Activated T-cell treated with anti-CD3 and anti-CD28 coated beads, Interleukin-2, amount 50 U/mL, for 72 hours (primary cell): ENCODE data around the gene RFFL. TPM values are rescaled to one million over a fixed set of nuclear protein-coding genes. Genes with fewer than 3 reads are reported as not detected.

Source experiments
- ATAC-seq, 2 donors: fragments of 150-1000 bp; cut with Tn5 transposase; replicated peaks in 1 of 2; 2 replicates each; pipeline ENCODE4 v1.10.0; 2021; ENCODE audit warnings: moderate library complexity in 2 of 2, mild to moderate bottlenecking in 1 of 2
- DNase-seq, 2 donors: peaks; one replicate each; pipeline ENCODE4 v3.0.0; 2021 to 2022; ENCODE audit warnings: mixed read lengths in 1 of 2
- H3K27ac Mint-ChIP-seq: one replicate; pipeline ENCODE4 v1.8.0; 2022; ENCODE audit warnings: mild to moderate bottlenecking, moderate library complexity, mixed read lengths
- H3K27me3 Mint-ChIP-seq: one replicate; pipeline ENCODE4 v1.8.0; 2022; ENCODE audit warnings: low read depth, mixed read lengths
- H3K36me3 Mint-ChIP-seq, 2 donors: one replicate each; pipeline ENCODE4 v1.8.0; 2022; ENCODE audit warnings: mixed read lengths in 2 of 2, mild to moderate bottlenecking in 1 of 2; ENCODE audit not compliant: insufficient read depth in 2 of 2
- H3K4me1 Mint-ChIP-seq: one replicate; pipeline ENCODE4 v1.8.0; 2022; ENCODE audit warnings: low read depth, mixed read lengths
- H3K4me3 Mint-ChIP-seq, 2 donors: one replicate each; pipeline ENCODE4 v1.8.0; 2022; ENCODE audit warnings: mild to moderate bottlenecking in 2 of 2, mixed read lengths in 2 of 2, moderate library complexity in 2 of 2
- H3K9me3 Mint-ChIP-seq, 2 donors: one replicate each; pipeline ENCODE4 v1.8.0; 2022; ENCODE audit warnings: mixed read lengths in 2 of 2
- total RNA-seq, 2 donors: library from RNA; stranded (reverse); gene quantifications; one replicate each; pipeline ENCODE4 v1.2.3, GENCODE V29; 2022

RFFL gene
- total RNA-seq, 2 donors from 2014 or later, result 47.7 to 50.0 TPM

DNA sequence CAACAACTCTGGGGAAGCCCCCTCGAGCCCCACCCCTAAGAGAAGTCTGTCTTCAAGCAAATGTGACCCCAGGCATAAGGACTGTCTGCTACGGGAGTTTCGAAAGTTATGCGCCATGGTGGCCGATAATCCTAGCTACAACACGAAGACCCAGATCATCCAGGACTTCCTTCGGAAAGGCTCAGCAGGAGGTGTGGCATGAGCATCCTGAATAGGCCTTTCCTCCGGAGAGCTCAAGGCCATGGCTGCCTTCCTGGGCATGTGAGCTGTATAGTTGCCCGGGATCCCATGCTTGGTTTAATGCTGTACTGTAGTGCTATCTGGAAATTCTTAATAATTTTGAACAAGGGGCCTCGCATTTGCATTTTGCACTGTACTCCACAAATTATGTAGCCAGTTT is 74.0 kb downstream of the RFFL start:
- ATAC-seq, result no peak
- Mint-ChIP-seq H3K4me3 (no peak overlapping the region), H3K27me3 (no peaks in the 10 kb centered on the region), H3K36me3 (peaks cover 0 to 18% of the 10 kb centered on the region in 2 donors), H3K4me1 (peaks cover 8% of the 10 kb centered on the region), H3K27ac (peak overlapping the region; percentile 25), H3K9me3 (no peaks in the 10 kb centered on the region)
- DNase-seq, result no peak

DNA sequence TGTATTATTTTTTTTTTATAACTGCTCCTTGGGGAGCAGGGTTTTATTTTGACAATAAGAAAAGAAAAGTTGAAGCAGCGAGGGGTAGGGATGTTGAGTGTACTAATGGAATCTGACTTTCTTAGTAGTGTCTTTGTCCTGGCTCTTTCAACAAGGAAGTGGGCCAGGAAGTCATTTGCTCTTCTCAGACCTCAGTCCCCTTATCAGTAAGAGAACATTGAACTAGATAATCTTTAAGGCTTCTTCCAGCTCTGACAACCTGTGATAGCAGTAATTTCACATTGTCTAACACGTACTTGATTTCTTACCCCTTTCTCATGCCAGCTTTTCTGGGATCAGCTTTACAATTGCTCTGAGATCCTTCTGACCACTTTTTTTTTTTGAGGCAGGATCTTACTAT is 74.9 kb downstream of the RFFL start:
- H3K4me1 Mint-ChIP-seq, result peaks cover 16% of the 10 kb centered on the region
- no peak for ATAC-seq
- H3K27ac Mint-ChIP-seq, result no peak overlapping the region
- no peak overlapping the region for H3K4me3 Mint-ChIP-seq
- no peaks in the 10 kb centered on the region for H3K9me3 Mint-ChIP-seq
- H3K36me3 Mint-ChIP-seq, result peaks cover 0 to 20% of the 10 kb centered on the region in 2 donors
- DNase-seq, result no peak
- H3K27me3 Mint-ChIP-seq, result no peaks in the 10 kb centered on the region

DNA sequence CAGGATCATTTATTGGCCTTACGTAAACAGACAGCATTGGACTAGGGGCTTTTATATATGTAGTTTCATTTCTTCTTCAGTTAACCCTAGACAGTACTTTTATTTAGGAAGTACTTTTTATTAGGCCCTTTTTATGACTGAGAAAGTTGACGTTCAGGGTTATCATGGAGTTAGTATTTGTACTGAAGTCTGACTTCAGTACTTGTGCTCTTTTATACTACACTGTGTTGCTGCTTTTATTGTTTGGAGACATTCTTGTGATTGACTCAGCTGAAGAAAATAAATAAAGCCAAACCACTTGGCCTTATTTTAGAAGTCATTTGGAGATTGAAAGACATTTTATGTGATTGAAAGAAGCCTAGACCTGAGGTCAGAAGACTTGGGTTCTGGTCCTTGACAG is 76.3 kb downstream of the RFFL start:
- Mint-ChIP-seq H3K36me3 (peaks cover 0 to 19% of the 10 kb centered on the region in 2 donors), H3K4me1 (peaks cover 30% of the 10 kb centered on the region), H3K9me3 (no peaks in the 10 kb centered on the region), H3K27ac (no peak overlapping the region), H3K27me3 (no peaks in the 10 kb centered on the region), H3K4me3 (no peak overlapping the region)
- ATAC-seq, result no peak
- DNase-seq, result no peak

DNA sequence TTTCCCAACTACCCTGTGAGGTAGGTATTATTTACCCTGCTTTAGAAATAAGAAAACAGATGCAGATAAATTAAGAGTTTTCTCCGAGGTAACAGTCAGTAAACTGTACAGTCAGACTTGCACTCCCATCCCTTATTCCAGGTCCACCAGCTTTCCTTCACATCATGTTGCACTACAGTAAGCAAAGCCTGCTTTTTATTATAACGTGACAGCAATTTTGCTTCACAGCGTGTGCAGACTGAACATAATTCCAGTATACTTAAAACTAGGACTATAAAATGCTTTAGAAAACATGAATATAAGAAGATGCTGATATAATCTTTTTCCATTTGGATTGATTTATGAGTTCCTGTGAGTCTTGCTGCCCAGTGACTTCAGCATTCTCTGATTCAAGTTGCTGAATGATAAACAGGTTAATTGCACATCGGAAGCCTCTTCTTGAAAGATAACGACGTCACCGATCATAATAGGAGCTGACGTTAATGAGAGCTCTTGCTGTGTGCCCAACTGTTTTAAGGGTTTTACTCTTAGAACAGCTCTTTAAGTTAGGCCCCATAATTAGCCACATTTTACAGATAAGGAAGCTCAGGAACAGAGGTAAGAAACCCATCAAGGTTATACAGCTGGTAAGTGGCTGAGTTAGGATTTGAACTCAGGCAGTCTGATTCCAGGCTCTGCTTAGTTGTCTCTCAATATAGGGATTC is 81.8 kb downstream of the RFFL start:
- DNase-seq (no peak), ATAC-seq (no peak)
- H3K4me1 Mint-ChIP-seq, result peaks cover 55% of the 10 kb centered on the region
- peak overlapping the region; percentile 95 for H3K27ac Mint-ChIP-seq
- H3K27me3 Mint-ChIP-seq, result no peaks in the 10 kb centered on the region
- no peaks in the 10 kb centered on the region for H3K9me3 Mint-ChIP-seq
- peaks cover 0 to 5% of the 10 kb centered on the region in 2 donors for H3K36me3 Mint-ChIP-seq
- peak overlapping the region; percentile 87 to 93 for H3K4me3 Mint-ChIP-seq

DNA sequence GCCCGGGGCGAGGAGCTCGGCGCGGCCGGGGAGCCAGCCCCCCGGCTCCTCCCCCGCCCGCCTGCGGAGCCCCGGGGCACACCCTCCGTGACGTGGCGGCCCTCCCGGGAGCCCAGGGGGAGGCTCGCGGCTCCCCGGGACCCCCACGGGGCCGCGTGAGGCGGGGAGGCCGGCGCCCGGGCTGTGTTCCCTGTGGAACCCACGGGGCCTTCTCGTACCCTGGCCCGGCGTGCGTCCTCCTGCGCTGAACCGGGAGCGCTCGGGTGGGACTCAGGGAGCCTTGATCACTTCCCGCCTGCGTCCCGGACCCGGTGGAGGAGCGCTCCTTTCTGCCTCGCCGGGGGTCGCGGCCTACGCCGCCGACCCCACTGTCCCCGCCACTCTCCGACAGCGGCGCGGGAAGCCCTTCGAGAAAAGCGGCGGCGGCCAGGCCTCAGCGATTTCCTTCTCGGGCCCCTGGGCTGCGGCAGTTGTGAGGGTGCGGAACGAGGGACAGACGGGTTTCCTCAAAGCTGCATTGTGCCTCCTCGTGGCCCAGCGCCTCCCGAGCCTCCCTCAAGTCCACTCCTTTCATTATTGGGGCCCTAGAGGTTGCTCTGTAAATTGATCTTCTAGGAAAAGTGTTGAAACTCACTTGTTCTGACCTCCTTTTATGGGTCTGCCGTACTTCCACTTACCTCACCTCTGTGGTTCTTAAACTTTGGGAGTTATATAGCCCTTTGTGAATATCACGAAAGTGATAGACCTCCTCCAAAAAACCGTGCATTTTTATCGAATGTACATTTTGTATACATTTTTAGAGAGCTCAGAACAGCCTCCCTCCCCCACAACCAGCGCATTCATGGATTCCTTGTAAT is 82.6 kb downstream of the RFFL start:
- ATAC-seq, result peak; percentile 91 to 92
- peak overlapping the region; percentile 93 to 95 for H3K4me3 Mint-ChIP-seq
- DNase-seq, result peak; percentile 69 to 79
- peaks cover 0 to 2% of the 10 kb centered on the region in 2 donors for H3K36me3 Mint-ChIP-seq
- no peaks in the 10 kb centered on the region for H3K9me3 Mint-ChIP-seq
- peaks cover 55% of the 10 kb centered on the region for H3K4me1 Mint-ChIP-seq
- peak overlapping the region; percentile 95 for H3K27ac Mint-ChIP-seq
- no peaks in the 10 kb centered on the region for H3K27me3 Mint-ChIP-seq

DNA sequence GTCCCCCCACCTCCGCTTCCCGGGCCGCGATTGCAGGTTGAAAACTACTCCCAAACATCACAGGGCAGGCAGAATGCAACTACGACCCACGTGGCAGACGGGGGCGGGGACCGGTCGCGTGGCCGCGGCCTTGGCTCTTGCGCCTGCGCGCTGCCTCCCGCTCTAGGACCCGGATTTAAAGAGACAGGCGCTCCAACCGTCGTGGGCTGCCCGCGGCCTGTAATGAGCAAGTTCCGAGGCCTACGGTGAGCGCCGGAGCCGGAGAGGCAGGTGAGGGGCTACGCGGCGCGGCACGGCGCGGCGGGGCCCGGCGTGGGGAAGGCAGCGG is 83.2 kb downstream of the RFFL start, which contains the start of gene LIG3:
LIG3 (plus strand) TSS at position 160 of the 328 bp plus-strand sequence. CDS start 2,494 bp downstream, outside the sequence.
- peak within 1 kb of the TSS; percentile 95 for H3K27ac Mint-ChIP-seq
- H3K36me3 Mint-ChIP-seq, result peaks cover 0 to 2% of the 10 kb centered on the region in 2 donors
- H3K27me3 Mint-ChIP-seq, result no peaks in the 10 kb centered on the region
- peaks cover 56% of the 10 kb centered on the region for H3K4me1 Mint-ChIP-seq
- peak within 1 kb of the TSS; percentile 95 to 96 for H3K4me3 Mint-ChIP-seq
- ATAC-seq, result peak; percentile 89
- no peaks in the 10 kb centered on the region for H3K9me3 Mint-ChIP-seq
- peak; percentile 95 to 96 for DNase-seq

DNA sequence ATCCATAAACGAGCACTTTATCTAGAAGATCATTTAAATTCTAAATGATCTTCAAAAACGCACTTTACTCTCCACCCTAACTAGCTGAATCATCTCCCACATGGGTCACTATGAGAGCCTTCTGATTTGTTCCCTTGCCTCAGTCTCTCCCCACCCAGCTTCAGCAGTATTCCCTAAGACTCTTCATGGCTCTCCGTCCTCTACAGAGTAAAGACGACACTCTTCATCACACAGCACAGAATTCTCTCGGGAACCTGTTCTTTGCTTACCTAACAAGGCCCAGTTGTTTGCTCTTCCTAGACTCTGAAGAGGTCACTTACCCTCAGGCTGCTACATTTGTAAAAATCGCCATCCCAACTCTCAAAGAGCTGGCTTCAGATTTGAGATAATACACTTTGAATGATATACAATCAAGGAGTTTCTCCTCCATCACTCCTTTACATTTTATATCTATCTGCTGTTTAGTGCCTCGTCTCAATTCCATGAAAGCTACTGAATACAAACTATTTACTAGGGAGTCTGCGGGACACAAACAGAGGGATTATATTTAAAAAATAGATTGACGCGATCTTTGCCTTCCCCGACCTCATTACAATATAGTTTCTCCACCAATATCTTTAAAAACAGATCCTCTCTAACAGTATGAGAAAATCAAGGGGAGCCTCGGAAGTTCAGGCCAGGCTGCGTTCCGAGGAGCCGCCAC is 83.7 kb downstream of the RFFL start:
- peaks cover 58% of the 10 kb centered on the region for H3K4me1 Mint-ChIP-seq
- H3K36me3 Mint-ChIP-seq, result peaks cover 0 to 2% of the 10 kb centered on the region in 2 donors
- no peaks in the 10 kb centered on the region for H3K27me3 Mint-ChIP-seq
- no peak for DNase-seq
- no peak for ATAC-seq
- H3K27ac Mint-ChIP-seq, result peak overlapping the region; percentile 95
- peak overlapping the region; percentile 95 to 96 for H3K4me3 Mint-ChIP-seq
- H3K9me3 Mint-ChIP-seq, result no peaks in the 10 kb centered on the region

DNA sequence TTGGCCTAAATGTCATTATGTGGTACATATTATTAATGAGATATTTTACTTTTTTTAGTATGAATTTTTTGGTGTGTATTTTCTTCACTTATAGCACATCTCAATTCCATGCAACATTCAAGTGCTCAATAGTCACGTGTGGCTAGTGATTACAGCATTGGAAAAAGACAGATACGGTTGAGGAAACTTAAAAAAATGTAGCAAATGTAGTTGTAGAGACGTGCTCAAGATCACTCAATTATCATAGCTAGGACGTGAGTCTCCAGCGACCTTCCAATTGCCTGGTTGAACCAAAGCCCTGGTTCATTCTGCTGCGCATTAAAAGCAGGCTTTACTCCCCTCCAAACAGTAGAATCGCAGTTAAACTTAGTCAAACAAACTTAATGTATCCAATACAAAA is 84.4 kb downstream of the RFFL start:
- no peak for DNase-seq
- no peak for ATAC-seq
- no peaks in the 10 kb centered on the region for H3K9me3 Mint-ChIP-seq
- H3K27ac Mint-ChIP-seq, result peak overlapping the region; percentile 11
- H3K27me3 Mint-ChIP-seq, result no peaks in the 10 kb centered on the region
- H3K4me3 Mint-ChIP-seq, result peak overlapping the region; percentile 95 to 96
- peaks cover 0 to 2% of the 10 kb centered on the region in 2 donors for H3K36me3 Mint-ChIP-seq
- H3K4me1 Mint-ChIP-seq, result peaks cover 59% of the 10 kb centered on the region

DNA sequence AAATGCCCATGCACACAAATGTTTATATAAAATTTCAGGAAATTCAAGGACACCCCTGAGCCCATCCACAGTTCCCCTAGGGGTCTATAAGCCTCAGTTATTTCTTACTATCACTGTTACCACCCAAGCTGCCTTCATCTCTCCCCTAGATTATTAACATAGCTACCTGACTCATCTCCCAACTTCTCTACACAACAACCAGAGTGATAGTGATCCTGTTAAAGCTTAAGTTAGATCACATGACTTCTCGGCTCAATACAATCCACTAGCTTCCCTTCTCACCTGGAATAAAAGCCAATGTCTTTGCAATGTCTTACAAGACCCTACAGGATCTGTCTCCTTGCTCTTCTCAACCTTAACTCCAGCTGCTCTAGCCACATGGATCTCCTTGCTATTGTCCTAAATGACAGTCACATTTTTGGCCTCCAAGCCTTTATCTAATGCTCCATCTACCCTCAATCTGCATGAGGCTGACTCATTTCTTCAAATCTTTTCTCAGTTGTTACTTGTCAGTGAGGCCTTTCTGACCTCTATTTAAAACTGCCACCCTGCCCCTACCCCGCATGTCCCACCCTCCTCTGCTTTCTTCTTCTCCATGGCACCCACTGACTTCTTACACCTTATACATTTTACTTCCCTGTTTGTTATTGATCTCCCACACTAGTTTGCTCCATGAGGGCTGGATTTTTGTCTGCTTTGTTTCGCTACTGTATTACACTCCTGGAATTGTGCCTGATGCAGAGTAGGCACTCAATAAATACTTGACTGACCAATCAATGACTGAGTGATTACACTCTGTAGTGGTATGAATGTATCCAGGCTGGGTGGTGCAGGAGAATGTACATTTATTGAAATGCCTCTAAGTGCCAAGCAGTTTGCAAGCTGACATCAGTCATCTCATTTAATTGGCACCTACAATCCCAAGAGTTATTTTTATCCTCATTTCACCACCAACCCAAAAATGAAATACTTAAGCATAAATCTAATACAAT is 88.4 kb downstream of the RFFL start:
- ATAC-seq (peak; percentile 79), DNase-seq (peak; percentile 16 to 23)
- Mint-ChIP-seq H3K27me3 (no peaks in the 10 kb centered on the region), H3K27ac (peak overlapping the region; percentile 1), H3K4me1 (peaks cover 31% of the 10 kb centered on the region), H3K4me3 (peak overlapping the region; percentile 2 to 52), H3K36me3 (no peaks in the 10 kb centered on the region), H3K9me3 (no peaks in the 10 kb centered on the region)

DNA sequence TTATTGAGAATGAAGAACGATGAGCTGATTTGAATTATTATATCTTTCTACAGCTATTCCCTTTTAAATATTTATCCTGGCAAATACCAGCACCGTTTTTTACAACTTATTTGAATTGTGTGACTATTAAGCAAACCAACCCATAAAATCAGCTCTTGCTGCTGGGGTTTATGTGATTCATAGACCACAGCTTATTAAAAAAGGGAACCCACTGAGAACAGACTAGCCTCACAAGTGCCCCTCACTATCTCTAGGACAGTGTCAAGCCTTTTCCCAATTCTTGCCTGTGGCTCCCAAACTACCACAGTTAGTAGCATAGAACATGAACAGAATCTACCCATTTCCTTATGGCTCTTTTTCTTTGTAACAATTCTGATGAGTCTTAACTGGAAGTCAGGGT is 89.3 kb downstream of the RFFL start:
- H3K4me3 Mint-ChIP-seq, result peak overlapping the region; percentile 18 to 29
- DNase-seq, result peak in 1 of 2 donors; percentile 8
- peaks cover 22% of the 10 kb centered on the region for H3K4me1 Mint-ChIP-seq
- H3K36me3 Mint-ChIP-seq, result no peaks in the 10 kb centered on the region
- no peaks in the 10 kb centered on the region for H3K9me3 Mint-ChIP-seq
- peak overlapping the region; percentile 47 for H3K27ac Mint-ChIP-seq
- ATAC-seq, result peak; percentile 49 to 54
- H3K27me3 Mint-ChIP-seq, result no peaks in the 10 kb centered on the region

DNA sequence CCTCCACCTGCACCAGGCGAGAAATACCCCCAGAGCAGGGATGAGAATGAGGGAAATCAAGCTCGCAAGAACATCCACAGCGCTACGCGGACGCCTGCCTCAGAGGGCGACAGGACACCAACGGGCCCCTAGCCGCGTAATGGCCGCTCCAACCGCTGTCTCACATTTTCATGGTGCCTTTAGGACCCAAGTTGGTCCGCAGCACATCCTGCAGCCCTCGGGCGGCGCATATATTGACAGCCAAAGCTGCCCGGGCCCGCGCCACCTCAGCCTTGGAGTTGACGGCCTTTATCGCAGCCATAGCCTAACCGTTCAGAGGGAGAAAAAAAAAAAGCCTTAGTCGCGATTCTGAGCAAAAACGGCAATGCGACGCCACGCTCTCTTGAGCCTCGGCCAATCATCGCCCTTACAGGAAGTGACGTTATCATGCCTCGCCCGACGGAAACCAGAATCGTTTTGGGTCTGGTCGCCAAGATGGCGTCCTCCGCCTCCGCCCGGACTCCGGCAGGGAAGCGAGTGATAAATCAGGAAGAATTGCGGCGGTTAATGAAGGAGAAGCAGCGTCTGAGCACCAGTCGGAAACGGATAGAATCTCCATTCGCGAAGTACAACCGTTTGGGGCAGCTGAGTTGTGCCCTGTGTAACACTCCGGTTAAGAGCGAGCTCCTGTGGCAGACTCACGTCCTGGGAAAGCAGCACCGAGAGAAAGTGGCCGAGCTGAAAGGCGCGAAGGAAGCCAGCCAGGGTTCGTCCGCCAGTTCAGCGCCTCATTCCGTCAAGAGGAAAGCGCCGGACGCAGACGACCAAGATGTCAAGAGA is 102.2 kb downstream of the RFFL start, which contains the start of the genes CCT6B and ZNF830:
CCT6B (minus strand) TSS at position 368 of the 819 bp plus-strand sequence; CDS start at position 301, 67 bp downstream.
ZNF830 (plus strand) TSS at position 448 of the 819 bp plus-strand sequence; CDS start at position 475, 27 bp downstream.
- ATAC-seq (peak; percentile 97), DNase-seq (peak; percentile 88 to 92)
- H3K27ac Mint-ChIP-seq, result peak within 1 kb of the TSS; percentile 99
- peaks cover 15% of the 10 kb centered on the region for H3K4me1 Mint-ChIP-seq
- peak within 1 kb of the TSS; percentile 89 to 92 for H3K4me3 Mint-ChIP-seq
- H3K9me3 Mint-ChIP-seq, result no peaks in the 10 kb centered on the region
- H3K36me3 Mint-ChIP-seq, result peaks cover 11 to 15% of the 10 kb centered on the region in 2 donors
- H3K27me3 Mint-ChIP-seq, result no peaks in the 10 kb centered on the region
